Upper lobe of right lung (tissue), 1 donor: ENCODE measurements around the gene PRKD3. TPM values are rescaled to one million over a fixed set of nuclear protein-coding genes. Genes with fewer than 3 reads are reported as not detected.
"Not testable (repeated sequence)": the region's sequence is repeated elsewhere in the genome, so short reads cannot be mapped to it uniquely, and the experiment has no call there.

Experiments
- ATAC-seq: fragments of 200-7000 bp; cut with Tn5 transposase; one replicate; pipeline ENCODE4 v1.9.1; 2020; ENCODE audit warnings: mild to moderate bottlenecking, moderate library complexity
- DNase-seq: peaks from one replicate; pipeline ENCODE4 v3.0.0-alpha.2; 2020
- H3K27ac ChIP-seq: fragments of 200-600 bp; one replicate; pipeline ENCODE4 v1.8.0; 2022
- H3K27me3 ChIP-seq: fragments of 200-600 bp; one replicate; pipeline ENCODE4 v1.8.0; 2022; ENCODE audit warnings: mild to moderate bottlenecking
- H3K36me3 ChIP-seq: fragments of 200-600 bp; one replicate; pipeline ENCODE4 v1.8.0; 2022
- H3K4me1 ChIP-seq: fragments of 200-600 bp; one replicate; pipeline ENCODE4 v1.8.0; 2022
- H3K4me3 ChIP-seq: fragments of 200-600 bp; one replicate; pipeline ENCODE4 v1.8.0; 2022; ENCODE audit warnings: mild to moderate bottlenecking
- H3K9me3 ChIP-seq: fragments of 200-600 bp; one replicate; pipeline ENCODE4 v1.8.0; 2022
- CTCF ChIP-seq: fragments of 200-600 bp; IDR thresholded peaks from one replicate; pipeline ENCODE4 v1.8.0; 2022; ENCODE audit warnings: antibody characterized with exemption
- intact Hi-C: fragments of 100-400 bp; cut with DNase I; formaldehyde crosslinking; loops from one replicate; pipeline ENCODE4 v1.11.0; 2022
- total RNA-seq: library from RNA; stranded (reverse); fragmentation: NEBNext Ultra II Directional; extraction: Animal tissue kit (Norgen Biotek cat#: 25700); gene quantifications from one replicate; pipeline ENCODE4 v1.2.1, GENCODE V29; 2021
- donor health status: DM: no; HTN: yes; CAD: no; lungs with severe emphysema.

PRKD3 gene
- total RNA-seq, 1 donor from 2014 or later: 43.6 TPM

DNA sequence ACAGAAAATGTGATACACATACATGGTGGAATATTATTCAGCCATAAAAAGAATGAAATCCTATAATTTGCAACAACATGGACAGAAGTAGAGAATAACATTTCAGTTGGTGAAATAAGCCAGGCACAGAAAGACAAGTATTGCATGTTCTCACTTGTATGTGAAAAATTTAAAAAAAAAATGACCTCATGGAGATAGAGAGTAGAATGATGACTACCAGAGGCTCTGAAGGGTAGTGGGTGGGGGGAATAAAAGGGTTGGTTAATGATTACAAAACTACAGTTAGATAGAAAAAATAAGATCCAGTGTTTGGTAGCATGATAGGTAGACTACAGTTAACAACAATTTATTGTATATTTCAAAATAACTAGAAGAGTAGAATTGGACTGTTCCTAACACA is 24.5 kb downstream of the PRKD3 start:
- no peaks in the 10 kb centered on the region for H3K9me3 ChIP-seq
- no peak for DNase-seq
- TF ChIP-seq CTCF: no peak

DNA sequence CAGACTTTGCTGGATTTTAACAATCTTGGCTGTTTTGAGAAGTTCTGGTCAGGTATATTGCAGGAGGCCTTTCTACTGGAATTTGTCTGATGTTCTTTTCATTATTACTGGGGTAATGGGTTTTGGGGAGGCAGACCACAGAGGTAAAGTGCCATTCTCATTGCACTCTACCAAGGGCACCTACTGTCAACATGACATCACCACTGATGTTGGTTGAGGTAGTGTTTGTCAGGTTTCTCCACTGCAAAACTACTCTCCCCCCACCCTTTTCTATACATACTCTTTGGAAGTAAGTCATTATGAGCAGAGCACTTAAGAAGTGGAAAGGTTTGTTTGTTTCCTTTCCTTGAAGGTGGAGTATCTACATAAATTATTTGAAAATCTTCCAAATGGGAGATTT is 27.0 kb downstream of the PRKD3 start:
- no peak overlapping the region for H3K27ac ChIP-seq
- ATAC-seq (no peak), DNase-seq (no peak)
- H3K4me3 ChIP-seq: no peak overlapping the region
- intact Hi-C loops: no loop called here
- no peaks in the 10 kb centered on the region for H3K9me3 ChIP-seq
- H3K36me3 ChIP-seq: no peaks in the 10 kb centered on the region
- H3K4me1 ChIP-seq: no peaks in the 10 kb centered on the region
- TF ChIP-seq CTCF: no peak
- no peaks in the 10 kb centered on the region for H3K27me3 ChIP-seq

More for the DNA sequence above, 24.5 kb downstream of the PRKD3 start:
- H3K27ac ChIP-seq: no peak overlapping the region
- no peaks in the 10 kb centered on the region for H3K27me3 ChIP-seq
- H3K36me3 ChIP-seq: no peaks in the 10 kb centered on the region
- H3K4me3 ChIP-seq: no peak overlapping the region
- intact Hi-C loops: no loop called here
- H3K4me1 ChIP-seq: no peaks in the 10 kb centered on the region
- no peak for ATAC-seq

DNA sequence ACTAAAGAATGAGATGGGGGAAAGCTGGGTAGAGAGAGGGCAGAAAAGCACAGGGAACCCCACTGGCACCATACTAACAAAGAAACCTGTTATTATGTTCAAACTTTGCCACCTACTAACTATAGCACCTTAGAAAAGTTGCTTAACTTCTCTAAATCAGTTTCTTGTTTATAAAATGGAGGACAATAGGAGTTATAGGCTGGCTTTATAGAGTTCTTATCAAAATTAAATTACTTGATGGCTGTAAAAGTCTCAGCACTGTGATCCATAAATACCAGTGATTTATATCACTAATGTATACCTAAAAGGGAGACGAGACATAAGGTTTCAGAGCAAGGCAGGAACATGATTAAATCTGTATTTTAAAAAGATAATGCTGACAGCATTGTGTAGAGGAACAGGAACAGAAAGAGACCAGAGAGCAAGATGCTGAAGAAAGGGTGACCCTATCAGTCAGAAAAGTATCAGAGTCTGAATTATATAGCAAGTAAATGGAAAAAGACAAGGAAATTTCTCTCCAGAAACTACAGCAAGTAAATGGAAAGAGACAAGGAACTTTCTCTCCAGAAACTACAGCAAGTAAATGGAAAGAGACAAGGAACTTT is 29.1 kb downstream of the PRKD3 start:
- H3K4me3 ChIP-seq: no peak overlapping the region
- no peak for TF ChIP-seq CTCF
- no peak overlapping the region for H3K27ac ChIP-seq
- DNase-seq (no peak), ATAC-seq (no peak)
- H3K4me1 ChIP-seq: no peaks in the 10 kb centered on the region
- intact Hi-C loops: no loop called here
- no peaks in the 10 kb centered on the region for H3K27me3 ChIP-seq
- H3K9me3 ChIP-seq: no peaks in the 10 kb centered on the region
- peaks cover 12% of the 10 kb centered on the region for H3K36me3 ChIP-seq

DNA sequence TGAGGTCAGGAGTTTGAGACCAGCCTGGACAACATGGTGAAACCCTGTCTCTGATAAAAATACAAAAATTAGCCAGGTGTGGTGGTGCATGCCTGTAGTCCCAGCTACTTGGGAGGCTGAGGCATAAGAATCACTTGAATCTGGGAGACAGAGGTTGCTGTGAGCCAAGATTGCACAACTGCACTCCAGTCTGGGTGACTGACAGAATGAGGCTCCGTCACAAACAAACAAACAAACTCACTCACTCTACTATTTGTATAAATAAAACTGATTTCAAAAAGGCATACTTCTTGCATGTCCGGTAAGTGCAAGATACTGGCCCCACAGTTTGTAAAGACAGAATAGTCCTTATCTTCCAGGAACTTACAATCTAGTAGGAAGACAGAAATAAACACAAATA is 29.8 kb downstream of the PRKD3 start:
- H3K4me3 ChIP-seq, H3K27me3 ChIP-seq, H3K4me1 ChIP-seq, intact Hi-C loops, H3K27ac ChIP-seq, DNase-seq, H3K9me3 ChIP-seq, ATAC-seq: not testable (repeated sequence)
- H3K36me3 ChIP-seq: peaks cover 15% of the 10 kb centered on the region

DNA sequence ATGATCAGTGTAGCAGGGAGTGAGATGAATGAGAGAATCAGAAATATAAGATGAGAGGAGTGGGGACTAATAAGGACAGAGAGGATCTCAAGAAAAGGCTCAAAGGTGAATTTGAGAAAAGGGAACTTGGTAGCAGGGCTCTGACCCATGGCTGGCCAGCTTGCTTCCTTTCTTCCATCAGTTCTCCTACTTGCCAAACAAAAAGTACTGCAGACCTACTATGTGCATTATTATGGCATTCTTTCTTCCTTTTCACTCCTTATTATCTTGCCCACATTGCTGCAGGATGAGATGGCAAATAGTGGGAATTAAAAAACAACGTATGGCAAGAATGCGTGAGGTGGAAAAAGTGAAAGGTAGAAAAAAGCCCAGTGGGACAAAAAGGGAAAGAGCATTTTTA is 33.0 kb downstream of the PRKD3 start:
- H3K9me3 ChIP-seq: no peaks in the 10 kb centered on the region
- no peak for TF ChIP-seq CTCF
- H3K27ac ChIP-seq: no peak overlapping the region
- H3K4me3 ChIP-seq: no peak overlapping the region
- intact Hi-C loops: no loop called here
- H3K36me3 ChIP-seq: peaks cover 35% of the 10 kb centered on the region
- H3K4me1 ChIP-seq: no peaks in the 10 kb centered on the region
- H3K27me3 ChIP-seq: no peaks in the 10 kb centered on the region
- ATAC-seq: no peak
- DNase-seq: no peak

- no peak for TF ChIP-seq CTCF
- H3K27ac ChIP-seq: no peak overlapping the region
- ATAC-seq (peak; percentile 74), DNase-seq (no peak)
- H3K36me3 ChIP-seq: peaks cover 54% of the 10 kb centered on the region
- H3K27me3 ChIP-seq: no peaks in the 10 kb centered on the region
- H3K9me3 ChIP-seq: no peaks in the 10 kb centered on the region
- no peak overlapping the region for H3K4me3 ChIP-seq
- intact Hi-C loops: no loop called here
- H3K4me1 ChIP-seq: no peaks in the 10 kb centered on the region
These were observed 36.7 kb downstream of the PRKD3 start for GRCh38 chr2:37287966-37288365.
